Prostate gland (tissue), 2 donors: ENCODE data around the gene CYP11A1. TPM values are rescaled to one million over a fixed set of nuclear protein-coding genes. Genes with fewer than 3 reads are reported as not detected.

ENCODE experiments used
- DNase-seq: peaks from one replicate; pipeline ENCODE4 v3.0.0-alpha.2; 2019; ENCODE audit warnings: low spot score
- H3K27ac ChIP-seq, 2 donors: fragments of 200-600 bp; sonication (generic); 2 replicates each; pipeline ENCODE4 v1.5.1; 2017 to 2019
- H3K27me3 ChIP-seq: fragments of 200-600 bp; sonication (generic); replicated peaks from 2 replicates; pipeline ENCODE4 v1.5.1; 2019; ENCODE audit not compliant: insufficient read depth
- H3K36me3 ChIP-seq, 2 donors: fragments of 200-600 bp; sonication (generic); 1 replicate in 1 of 2; 2 replicates in 1 of 2; pipeline versions ENCODE4 v1.5.1 to v1.8.1; 2017 to 2019
- H3K4me1 ChIP-seq: fragments of 200-600 bp; sonication (generic); replicated peaks from 2 replicates; pipeline ENCODE4 v1.5.1; 2019
- H3K4me3 ChIP-seq, 2 donors: fragments of 200-600 bp; sonication (generic); 2 replicates each; pipeline ENCODE4 v1.5.1; 2017 to 2019
- H3K9me3 ChIP-seq: fragments of 200-600 bp; sonication (generic); 2 replicates; pipeline ENCODE4 v1.5.1; 2017
- CTCF ChIP-seq, 4 experiments: fragments of 200-600 bp in 2 of 4; fragments of 450-650 bp in 2 of 4; sonication (generic) in 2 of 4; IDR thresholded peaks; 1 replicate in 3 of 4; 2 replicates in 1 of 4; pipeline ENCODE4 v1.5.1; 2016 to 2019; ENCODE audit warnings: antibody characterized with exemption in 4 of 4, mild to moderate bottlenecking in 2 of 4, moderate library complexity in 2 of 4
- POLR2A ChIP-seq: fragments of 450-650 bp; IDR thresholded peaks from one replicate; pipeline ENCODE4 v1.6.1; 2016; ENCODE audit warnings: antibody characterized with exemption, mild to moderate bottlenecking
- POLR2AphosphoS5 ChIP-seq: sonication (generic); formaldehyde crosslinking; IDR thresholded peaks from one replicate; pipeline ENCODE4 v1.6.1; 2017; ENCODE audit warnings: antibody characterized with exemption
- WGBS: methylation state at CpG from one replicate; pipeline ENCODE4 v1.1.5; 2018; 5-methylcytosine and 5-hydroxymethylcytosine counted together
- intact Hi-C: fragments of 100-400 bp; cut with DNase I; formaldehyde crosslinking; loops from one replicate; pipeline ENCODE4 v1.14.2; 2022
- total RNA-seq, 2 donors: library from RNA; depleted of rRNA; stranded (reverse); fragments of >200 nt; gene quantifications; one replicate each; pipeline ENCODE4 v1.1.0, GENCODE V29; 2016

Gene CYP11A1
- total RNA-seq, 2 donors from 2014 or later = 0.87 to 45.9 TPM

- intact Hi-C loops = no loop called here
- H3K4me1 ChIP-seq = no peaks in the 10 kb centered on the region
- H3K27ac ChIP-seq = no peak overlapping the region
- no peak for TF ChIP-seq CTCF (IDR thresholded peaks at IDR 0.05)
- TF ChIP-seq POLR2AphosphoS5 = no peak
- no peak for DNase-seq
- WGBS = 51% methylated on average over 11 of the region's 11 CpGs
- no peaks in the 10 kb centered on the region for H3K27me3 ChIP-seq
- H3K9me3 ChIP-seq = no peaks in the 10 kb centered on the region
- no peaks in the 10 kb centered on the region for H3K36me3 ChIP-seq
- no peak overlapping the region for H3K4me3 ChIP-seq
Observed at GRCh38 chr15:74400915-74401757, 33.7 kb upstream of the CYP11A1 start.

GRCh38 chr15:74400313-74400860 lies 32.9 kb upstream of the CYP11A1 start:
- Histone ChIP-seq H3K27me3 (no peaks in the 10 kb centered on the region), H3K4me1 (no peaks in the 10 kb centered on the region), H3K36me3 (no peaks in the 10 kb centered on the region), H3K9me3 (no peaks in the 10 kb centered on the region), H3K4me3 (no peak overlapping the region), H3K27ac (no peak overlapping the region)
- DNase-seq = no peak
- WGBS = 83% methylated on average over 10 of the region's 10 CpGs
- TF ChIP-seq POLR2A = no peak
- no peak for TF ChIP-seq CTCF (IDR thresholded peaks at IDR 0.05)
- TF ChIP-seq POLR2AphosphoS5 = no peak
- intact Hi-C loops = no loop called here

- Histone ChIP-seq H3K27me3 (no peaks in the 10 kb centered on the region), H3K27ac (no peak overlapping the region), H3K36me3 (no peaks in the 10 kb centered on the region), H3K9me3 (no peaks in the 10 kb centered on the region), H3K4me1 (no peaks in the 10 kb centered on the region), H3K4me3 (no peak overlapping the region)
- no peak for DNase-seq
- no peak for TF ChIP-seq CTCF (IDR thresholded peaks at IDR 0.05)
- TF ChIP-seq POLR2A = no peak
- no peak for TF ChIP-seq POLR2AphosphoS5
- intact Hi-C loops = no loop called here
- 47% methylated on average over 5 of the region's 5 CpGs for WGBS
Observed at GRCh38 chr15:74399511-74400312, 32.3 kb upstream of the CYP11A1 start.

- TF ChIP-seq CTCF (IDR thresholded peaks at IDR 0.05) (no peak), POLR2AphosphoS5 (no peak), POLR2A (no peak)
- no peaks in the 10 kb centered on the region for H3K4me1 ChIP-seq
- 92% methylated on average over 3 of the region's 3 CpGs for WGBS
- no peaks in the 10 kb centered on the region for H3K36me3 ChIP-seq
- no peaks in the 10 kb centered on the region for H3K9me3 ChIP-seq
- no peak for DNase-seq
- H3K27ac ChIP-seq = no peak overlapping the region
- intact Hi-C loops = no loop called here
- H3K4me3 ChIP-seq = no peak overlapping the region
- no peaks in the 10 kb centered on the region for H3K27me3 ChIP-seq
Observed at GRCh38 chr15:74399100-74399499, 31.7 kb upstream of the CYP11A1 start.
